Activated CD4-positive, alpha-beta T cell treated with anti-CD3 and anti-CD28 coated beads for 36 hours (primary cell): ENCODE results near the gene CCDC136. TPM values are rescaled to one million over a fixed set of nuclear protein-coding genes. Genes with fewer than 3 reads are reported as not detected.

Experiments
- ATAC-seq: fragments of 200-7000 bp; cut with Tn5 transposase; one replicate; pipeline ENCODE4 v1.10.0; 2021; ENCODE audit warnings: mild to moderate bottlenecking, moderate library complexity
- CTCF ChIA-PET: fragments of 350-600 bp; sonication (Branson Sonifier 250); formaldehyde crosslinking; loops from one replicate; lab custom pipeline; 2021; ENCODE audit warnings: antibody characterized with exemption; lab: Charles Lee
- POLR2A ChIA-PET: fragments of 350-600 bp; sonication (Branson Sonifier 250); formaldehyde crosslinking; loops from one replicate; lab custom pipeline; 2021; ENCODE audit warnings: antibody characterized with exemption, inconsistent platforms; lab: Charles Lee
- DNase-seq: peaks from one replicate; pipeline ENCODE4 v3.0.0-alpha.2; 2020
- H3K27ac Mint-ChIP-seq: one replicate; pipeline ENCODE4 v1.8.0; 2021; ENCODE audit warnings: mixed read lengths
- H3K27me3 Mint-ChIP-seq: one replicate; pipeline ENCODE4 v1.8.0; 2021; ENCODE audit warnings: mixed read lengths
- H3K36me3 Mint-ChIP-seq: one replicate; pipeline ENCODE4 v1.8.0; 2021; ENCODE audit warnings: low read depth, mixed read lengths
- H3K4me1 Mint-ChIP-seq: one replicate; pipeline ENCODE4 v1.8.0; 2021; ENCODE audit warnings: mixed read lengths
- H3K4me3 Mint-ChIP-seq: one replicate; pipeline ENCODE4 v1.8.0; 2021; ENCODE audit warnings: mild to moderate bottlenecking, moderate library complexity, mixed read lengths
- H3K9me3 Mint-ChIP-seq: one replicate; pipeline ENCODE4 v1.8.0; 2021; ENCODE audit warnings: low read depth, mixed read lengths
- intact Hi-C, 2 experiments: fragments of 100-400 bp; cut with DNase I in 1 of 2; cut with micrococcal nuclease in 1 of 2; formaldehyde crosslinking; loops; one replicate each; pipeline versions ENCODE4 v1.14.2 to v1.15.1; 2022 to 2024; cut with DNase I, micrococcal nuclease
- total RNA-seq, 2 experiments: library from RNA; stranded (reverse); gene quantifications; one replicate each; pipeline ENCODE4 v1.2.3, GENCODE V29; 2021

CCDC136 gene
- total RNA-seq, 2 experiments from 2014 or later: 6.9 to 7.7 TPM

DNA sequence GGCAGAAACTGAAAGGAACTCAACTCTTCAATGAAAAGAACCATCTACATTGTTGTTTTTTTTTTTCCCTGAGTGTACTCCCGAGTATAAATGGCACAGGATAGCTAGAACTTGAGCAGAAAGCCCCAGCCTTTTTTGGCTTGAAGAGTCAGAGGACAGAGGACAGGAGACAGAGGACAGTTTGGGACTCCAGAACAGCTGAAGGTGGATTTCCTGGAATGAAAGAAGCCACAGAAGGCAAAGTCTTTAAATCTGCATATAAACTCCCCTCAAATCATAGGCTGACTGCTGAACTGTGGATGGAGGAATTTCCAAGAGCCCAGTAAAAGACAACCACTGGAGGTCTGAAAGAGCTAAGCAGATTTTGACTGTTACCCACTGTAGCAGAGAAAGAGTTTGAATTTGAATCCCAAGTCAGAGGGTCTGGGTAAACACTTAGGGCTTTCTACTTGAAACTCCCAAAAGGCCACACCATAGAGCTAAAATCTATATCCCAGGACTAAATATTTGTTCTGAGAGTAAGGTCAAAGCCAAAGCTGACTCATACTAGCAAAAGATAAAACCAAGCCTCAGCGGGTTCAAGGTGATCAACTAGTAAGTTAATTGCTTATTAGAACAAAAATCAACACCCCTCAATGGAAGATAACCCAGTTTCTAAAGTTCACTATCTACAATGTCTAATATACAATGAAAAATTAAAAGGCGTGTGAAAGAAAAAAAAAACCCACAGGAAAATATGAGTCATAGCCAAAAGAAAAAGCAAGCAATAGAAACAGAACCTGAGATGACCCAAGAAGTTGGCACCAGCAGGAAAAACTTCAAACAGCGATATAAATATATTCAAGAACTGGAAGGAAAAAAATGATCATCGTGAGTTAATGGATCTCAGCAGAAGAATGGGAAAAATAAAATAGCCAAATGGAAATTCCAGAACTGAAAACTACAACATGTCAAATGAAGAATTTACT lies 14.3 kb upstream of the CCDC136 start:
- CTCF ChIA-PET: interaction anchor here (0.8 to 1.0 kb wide), 2 partner anchors 14 to 20 kb away, joined by 3 to 4 read pairs; no protein-coding TSS in a partner anchor
- Mint-ChIP-seq H3K4me3 (no peak overlapping the region), H3K27me3 (no peaks in the 10 kb centered on the region), H3K27ac (no peak overlapping the region), H3K9me3 (peaks cover 17% of the 10 kb centered on the region), H3K36me3 (peaks cover 21% of the 10 kb centered on the region), H3K4me1 (peaks cover 13% of the 10 kb centered on the region)
- DNase-seq (no peak), ATAC-seq (no peak)
- intact Hi-C loops: no loop called here
- POLR2A ChIA-PET: no interaction called here

DNA sequence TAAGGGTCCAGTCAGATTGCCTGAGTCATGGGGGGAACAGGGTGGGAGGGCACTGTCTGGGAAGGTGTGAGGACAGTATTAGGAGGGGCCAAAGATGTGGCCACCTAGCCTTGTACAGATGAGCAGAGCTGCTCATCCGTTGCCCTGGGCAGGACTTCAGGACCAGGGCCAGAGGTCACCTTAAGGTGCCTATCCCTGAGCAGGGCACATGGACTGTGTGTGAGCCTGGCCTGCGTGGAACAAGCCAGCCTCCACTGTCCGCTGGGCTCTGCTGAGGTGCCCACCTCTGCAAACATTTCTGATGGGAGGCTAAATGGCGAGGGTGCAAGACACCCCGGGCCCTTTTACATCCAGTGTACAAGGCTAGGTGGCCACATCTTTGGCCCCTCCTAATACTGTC lies 12.8 kb upstream of the CCDC136 start:
- H3K27me3 Mint-ChIP-seq: no peaks in the 10 kb centered on the region
- ChIA-PET CTCF (no interaction called here), POLR2A (no interaction called here)
- H3K36me3 Mint-ChIP-seq: peaks cover 10% of the 10 kb centered on the region
- H3K27ac Mint-ChIP-seq: no peak overlapping the region
- H3K4me3 Mint-ChIP-seq: no peak overlapping the region
- ATAC-seq (no peak), DNase-seq (no peak)
- intact Hi-C loops: no loop called here
- peaks cover 17% of the 10 kb centered on the region for H3K9me3 Mint-ChIP-seq
- H3K4me1 Mint-ChIP-seq: peaks cover 13% of the 10 kb centered on the region

DNA sequence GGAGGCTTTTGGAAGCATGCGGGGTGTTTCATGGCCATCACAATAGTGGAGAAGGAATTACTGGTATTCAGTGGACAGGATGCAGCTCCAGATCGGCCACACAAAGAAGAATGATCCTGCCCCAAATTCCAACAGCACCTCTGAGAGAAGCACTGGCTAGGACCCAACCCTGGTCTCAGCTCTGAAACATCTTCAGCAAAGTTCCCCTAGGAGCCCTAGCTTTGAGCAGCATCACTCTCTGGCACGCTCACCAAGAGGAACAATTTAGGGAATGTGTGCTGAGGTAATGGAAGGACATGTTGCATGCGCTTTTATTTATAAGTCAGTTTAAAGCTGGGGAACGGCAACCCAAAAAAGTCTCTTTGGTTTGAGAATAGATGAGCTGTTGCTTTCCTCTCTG lies 10.6 kb upstream of the CCDC136 start:
- intact Hi-C loops: no loop called here
- DNase-seq: no peak
- Mint-ChIP-seq H3K36me3 (no peaks in the 10 kb centered on the region), H3K9me3 (peaks cover 17% of the 10 kb centered on the region), H3K4me3 (no peak overlapping the region), H3K27ac (no peak overlapping the region), H3K27me3 (no peaks in the 10 kb centered on the region), H3K4me1 (peaks cover 13% of the 10 kb centered on the region)
- CTCF ChIA-PET: interaction anchor here (1.1 kb wide), 1 partner anchor 83 kb away, joined by 3 read pairs; no protein-coding TSS in a partner anchor
- POLR2A ChIA-PET: no interaction called here
- ATAC-seq: no peak

DNA sequence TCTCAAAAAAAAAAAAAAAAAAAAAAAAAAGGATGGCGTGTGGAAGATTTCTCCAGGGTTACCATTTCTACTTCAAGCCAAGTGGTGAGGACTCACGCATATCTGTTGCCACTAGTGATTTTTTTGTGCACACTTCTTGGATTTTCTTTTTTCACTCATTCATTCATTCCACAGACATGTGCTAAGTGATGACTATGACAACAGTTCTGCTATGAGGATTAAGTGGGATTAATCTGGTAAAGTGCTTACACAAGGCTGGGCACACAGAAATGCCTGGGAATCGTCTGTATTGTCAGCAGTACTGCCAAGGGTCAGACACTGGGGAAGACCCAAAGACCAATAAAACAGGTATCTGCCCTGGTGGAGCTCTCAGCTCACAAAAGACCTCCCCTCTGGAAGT lies 9.9 kb upstream of the CCDC136 start:
- Mint-ChIP-seq H3K9me3 (peaks cover 14% of the 10 kb centered on the region), H3K27me3 (no peaks in the 10 kb centered on the region), H3K4me3 (no peak overlapping the region), H3K36me3 (no peaks in the 10 kb centered on the region), H3K4me1 (peaks cover 12% of the 10 kb centered on the region), H3K27ac (no peak overlapping the region)
- ChIA-PET POLR2A (no interaction called here), CTCF (no interaction called here)
- DNase-seq: no peak
- intact Hi-C loops: no loop called here
- ATAC-seq: no peak

DNA sequence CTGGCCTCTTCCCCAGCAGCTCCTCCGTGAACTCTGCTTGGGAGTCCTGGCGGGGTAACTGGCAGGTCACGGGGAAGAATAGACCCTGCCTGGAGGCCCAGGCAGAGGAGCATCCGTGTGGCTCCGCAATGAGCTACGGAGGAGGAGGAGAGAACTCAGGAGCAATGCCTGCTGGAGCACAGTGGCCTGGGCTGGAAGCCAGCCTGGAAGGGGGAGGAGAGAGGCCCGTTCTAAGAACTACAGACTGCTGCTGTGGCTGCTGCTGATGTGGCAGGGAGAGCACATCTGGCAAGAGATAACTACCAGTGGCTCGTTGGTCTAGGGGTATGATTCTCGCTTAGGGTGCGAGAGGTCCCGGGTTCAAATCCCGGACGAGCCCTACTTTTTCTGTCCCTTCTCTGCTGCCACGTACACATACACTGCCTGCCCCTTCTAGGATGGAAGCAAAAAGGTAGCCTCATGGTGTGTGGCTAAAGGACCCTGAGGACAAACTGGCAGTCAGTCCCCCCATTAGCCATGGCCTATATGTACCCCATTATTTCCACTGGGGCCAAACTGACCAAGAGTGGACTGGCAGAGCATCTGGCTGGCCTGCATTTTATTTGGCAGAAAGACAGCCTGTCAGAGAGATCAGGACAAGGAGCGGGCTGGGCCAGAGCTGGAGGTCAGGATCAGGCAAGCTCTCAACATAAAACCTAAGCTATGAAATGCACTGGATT lies 8.5 kb upstream of the CCDC136 start:
- ChIA-PET POLR2A (no interaction called here), CTCF (no interaction called here)
- Mint-ChIP-seq H3K27me3 (no peaks in the 10 kb centered on the region), H3K4me1 (no peaks in the 10 kb centered on the region), H3K9me3 (no peaks in the 10 kb centered on the region), H3K27ac (no peak overlapping the region), H3K4me3 (no peak overlapping the region), H3K36me3 (no peaks in the 10 kb centered on the region)
- intact Hi-C loops: no loop called here
- DNase-seq (peak; percentile 24), ATAC-seq (no peak)

DNA sequence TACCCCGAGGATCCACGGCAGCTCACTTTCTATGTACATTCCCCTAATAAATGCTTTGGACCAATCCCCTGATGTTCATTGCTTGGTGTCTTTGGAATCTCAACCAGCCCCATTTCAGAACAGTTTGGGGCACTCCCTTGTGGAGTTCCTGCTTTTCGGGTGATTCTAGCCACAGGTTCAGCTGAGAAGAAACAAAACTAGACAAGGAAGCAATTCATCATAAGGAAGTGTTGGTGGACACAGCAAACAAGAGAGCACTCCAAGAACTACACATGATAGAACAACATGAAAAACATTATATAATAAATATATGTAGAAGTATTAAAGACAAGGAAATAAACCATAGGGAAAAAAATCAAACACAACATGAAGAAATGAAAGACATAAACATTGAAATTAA lies 6.0 kb upstream of the CCDC136 start:
- intact Hi-C loops: no loop called here
- CTCF ChIA-PET: interaction anchor here (1.0 kb wide), 1 partner anchor 413 kb away, joined by 3 read pairs; no protein-coding TSS in a partner anchor
- no peak overlapping the region for H3K27ac Mint-ChIP-seq
- DNase-seq: no peak
- H3K36me3 Mint-ChIP-seq: no peaks in the 10 kb centered on the region
- peaks cover 3% of the 10 kb centered on the region for H3K4me1 Mint-ChIP-seq
- H3K9me3 Mint-ChIP-seq: no peaks in the 10 kb centered on the region
- peaks cover 9% of the 10 kb centered on the region for H3K27me3 Mint-ChIP-seq
- ATAC-seq: no peak
- H3K4me3 Mint-ChIP-seq: no peak overlapping the region
- POLR2A ChIA-PET: no interaction called here

DNA sequence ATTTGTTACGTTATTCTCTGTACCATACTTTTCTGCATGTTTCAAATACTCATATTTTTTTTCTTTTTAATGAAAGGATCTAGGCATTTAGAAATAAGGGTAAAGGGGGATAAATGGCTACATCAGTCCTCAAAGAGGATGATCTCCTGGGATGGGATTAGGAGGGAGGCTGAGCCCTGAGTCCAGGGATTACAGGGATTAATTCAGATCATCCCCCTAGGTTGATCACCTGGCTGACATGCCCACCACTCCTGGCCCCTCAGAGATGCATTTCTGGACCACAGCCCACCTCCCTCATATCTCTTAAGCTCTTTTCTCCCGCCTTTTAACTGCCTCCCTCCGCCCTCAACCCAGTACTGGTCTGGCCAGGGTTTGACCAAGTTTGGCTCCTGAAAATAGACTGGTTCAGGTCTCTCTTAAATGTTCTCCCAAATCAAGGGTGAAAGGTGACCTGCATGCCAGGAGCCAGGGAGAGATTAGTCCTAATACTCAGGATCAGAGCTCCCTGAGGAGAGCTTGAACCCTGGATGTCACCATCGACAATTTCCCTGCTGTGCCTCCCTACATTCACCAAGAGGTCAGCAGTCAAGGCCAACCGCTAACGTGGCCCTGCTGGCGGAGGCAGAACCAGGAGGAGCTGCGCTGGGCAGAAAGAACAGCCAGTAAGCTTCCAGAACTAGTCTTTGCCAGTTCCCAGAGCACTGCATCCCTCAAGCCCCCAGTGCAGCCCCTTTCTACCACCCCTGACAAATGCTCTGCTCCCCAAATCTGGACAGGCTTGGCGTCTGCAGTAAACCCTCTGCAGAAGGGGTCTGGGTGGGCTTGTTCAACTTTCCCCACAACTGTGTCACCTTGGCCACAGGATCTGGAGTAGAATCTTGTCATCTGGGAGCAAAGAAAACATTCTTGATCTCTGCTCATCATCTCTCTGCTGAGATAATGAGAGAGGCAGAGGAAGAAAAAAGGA lies 3.0 kb upstream of the CCDC136 start:
- Mint-ChIP-seq H3K36me3 (no peaks in the 10 kb centered on the region), H3K4me3 (no peak overlapping the region), H3K9me3 (no peaks in the 10 kb centered on the region), H3K4me1 (peaks cover 5% of the 10 kb centered on the region), H3K27ac (no peak overlapping the region), H3K27me3 (peaks cover 9% of the 10 kb centered on the region)
- CTCF ChIA-PET: interaction anchor here (1.0 kb wide), 1 partner anchor 16 kb away, joined by 3 read pairs; no protein-coding TSS in a partner anchor
- POLR2A ChIA-PET: interaction anchor here (0.6 to 1.3 kb wide), 2 partner anchors 42 to 50 kb away, joined by 3 to 4 read pairs; partner anchors contain the start of gene CALU
- DNase-seq (no peak), ATAC-seq (no peak)
- intact Hi-C loops: no loop called here

DNA sequence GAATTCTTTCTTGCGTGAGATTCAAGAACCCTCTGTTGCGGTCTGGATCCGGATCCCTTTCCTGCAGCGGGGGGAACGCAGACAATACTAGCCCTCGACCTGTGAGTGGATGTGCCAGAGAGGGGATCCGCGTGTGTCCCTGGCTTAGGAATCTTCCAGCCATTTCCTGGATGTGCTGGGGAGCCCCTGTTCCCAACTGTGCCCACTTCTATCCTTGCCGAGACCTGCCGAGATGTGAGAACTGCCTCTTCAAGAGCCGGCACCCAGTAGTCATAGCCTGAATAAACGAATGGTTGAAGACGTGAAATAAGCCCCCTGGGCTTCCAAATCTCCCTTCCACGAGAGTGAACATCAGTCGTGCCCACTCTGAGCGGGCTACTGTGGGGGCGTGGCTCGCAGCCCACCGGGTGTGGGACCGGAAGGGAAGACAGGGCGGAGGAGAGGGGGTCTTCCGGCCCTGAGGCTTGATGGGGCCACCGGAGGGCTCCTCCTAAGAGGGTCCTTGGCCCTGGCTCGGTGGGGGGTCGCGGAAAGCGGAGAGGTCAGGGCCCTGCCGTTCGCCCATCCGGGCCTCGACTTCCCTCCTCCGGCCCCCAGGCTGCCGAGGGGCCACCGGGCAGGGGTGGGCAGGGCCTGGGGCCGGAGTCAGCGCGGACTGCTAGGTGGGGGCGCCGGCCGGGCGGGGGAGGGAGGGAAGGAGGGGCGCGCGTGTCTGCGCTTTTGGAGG lies 1.3 kb upstream of the CCDC136 start:
- ATAC-seq: peak; percentile 9
- ChIA-PET CTCF (interaction anchor here (0.9 kb wide), 1 partner anchor 13 kb away, joined by 4 read pairs; no protein-coding TSS in a partner anchor), POLR2A (interaction anchor here (1.2 kb wide), 1 partner anchor 52 kb away, joined by 6 read pairs; the partner anchor contains the start of gene CALU)
- Mint-ChIP-seq H3K27ac (peak overlapping the region; percentile 56), H3K27me3 (peaks cover 9% of the 10 kb centered on the region), H3K4me3 (peak overlapping the region; percentile 75), H3K4me1 (peaks cover 5% of the 10 kb centered on the region), H3K36me3 (no peaks in the 10 kb centered on the region), H3K9me3 (no peaks in the 10 kb centered on the region)
- DNase-seq: no peak
- intact Hi-C loops: loop anchor here (1.0 to 10.0 kb wide), 7 partner anchors 40 to 381 kb away; partner anchors contain the start of genes ATP6V1F (in 2 of the 2), CALU (in 2 of the 2), FLNC (in 1 of the 2) and IMPDH1 (in 1 of the 2)

DNA sequence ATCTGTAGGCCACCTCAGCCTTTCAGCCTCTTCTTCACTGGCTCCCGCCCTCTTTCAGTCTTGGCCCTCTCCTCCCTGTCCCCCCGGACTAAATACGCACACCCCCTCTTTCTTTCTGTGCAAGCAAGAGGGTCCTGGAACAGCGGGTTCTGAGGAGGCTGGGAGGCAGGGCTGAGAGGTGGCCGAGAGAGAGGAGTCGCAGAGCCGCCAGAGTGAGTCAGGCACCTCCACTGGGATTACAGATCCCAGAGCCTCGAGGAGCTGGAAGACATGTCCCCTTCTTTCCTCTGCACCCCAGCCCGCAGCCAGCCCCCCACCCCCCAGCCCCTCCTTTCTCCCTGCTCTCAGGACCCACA lies 182 bp downstream of the CCDC136 start:
- no peak for ATAC-seq
- Mint-ChIP-seq H3K4me1 (peaks cover 5% of the 10 kb centered on the region), H3K27ac (no peak overlapping the region), H3K36me3 (no peaks in the 10 kb centered on the region), H3K4me3 (peak overlapping the region; percentile 75), H3K9me3 (no peaks in the 10 kb centered on the region), H3K27me3 (peaks cover 9% of the 10 kb centered on the region)
- intact Hi-C loops: loop anchor here (1.0 to 10.0 kb wide), 7 partner anchors 39 to 383 kb away; partner anchors contain the start of genes ATP6V1F (in 2 of the 2), CALU (in 2 of the 2), FLNC (in 1 of the 2) and IMPDH1 (in 1 of the 2)
- POLR2A ChIA-PET: interaction anchor here (0.6 to 1.2 kb wide), 2 partner anchors 53 to 71 kb away, joined by 3 to 6 read pairs; partner anchors contain the start of gene CALU
- DNase-seq: no peak
- CTCF ChIA-PET: interaction anchor here (0.5 to 1.1 kb wide), 3 partner anchors 92 to 365 kb away, joined by 3 to 5 read pairs (median 5); no protein-coding TSS in a partner anchor
